ENCODE data around the gene VPS39.

VPS39 gene

GRCh38 chr15:42146551-42147430 is 61.3 kb downstream of the VPS39 start:
- DNase-seq (ENCODE audit: low read depth), result no peak

GRCh38 chr15:42145546-42146455 is 62.3 kb downstream of the VPS39 start:
- DNase-seq (ENCODE audit: low read depth), result no peak

GRCh38 chr15:42144841-42145375 is 63.2 kb downstream of the VPS39 start:
- no peak for DNase-seq (ENCODE audit: low read depth)

GRCh38 chr15:42143866-42144625 is 64.1 kb downstream of the VPS39 start:
- DNase-seq (ENCODE audit: low read depth), result no peak

- DNase-seq (ENCODE audit: low read depth), result no peak
These were observed 64.7 kb downstream of the VPS39 start for GRCh38 chr15:42143356-42143755.

GRCh38 chr15:42141795-42142667 is 66.1 kb downstream of the VPS39 start:
- DNase-seq (ENCODE audit: low read depth), result no peak

GRCh38 chr15:42141246-42141645 is 66.9 kb downstream of the VPS39 start:
- no peak for DNase-seq (ENCODE audit: low read depth)

GRCh38 chr15:42140383-42141070 is 67.6 kb downstream of the VPS39 start:
- DNase-seq (ENCODE audit: low read depth), result no peak

- no peak for DNase-seq (ENCODE audit: low read depth)
These were observed 68.5 kb downstream of the VPS39 start for GRCh38 chr15:42139596-42139995.

GRCh38 chr15:42138968-42139386 is 69.1 kb downstream of the VPS39 start:
- no peak for DNase-seq (ENCODE audit: low read depth)

GRCh38 chr15:42138411-42138810 is 69.7 kb downstream of the VPS39 start:
- no peak for DNase-seq (ENCODE audit: low read depth)

- DNase-seq (ENCODE audit: low read depth), result peak; percentile 18
These were observed 70.4 kb downstream of the VPS39 start for GRCh38 chr15:42137461-42138261.

- DNase-seq (ENCODE audit: low read depth), result no peak
These were observed 71.6 kb downstream of the VPS39 start for GRCh38 chr15:42136513-42136912.

GRCh38 chr15:42135351-42135750 is 72.8 kb downstream of the VPS39 start:
- no peak for DNase-seq (ENCODE audit: low read depth)

GRCh38 chr15:42134617-42135245 is 73.4 kb downstream of the VPS39 start:
- no peak for DNase-seq (ENCODE audit: low read depth)

- DNase-seq (ENCODE audit: low read depth), result no peak
These were observed 74.1 kb downstream of the VPS39 start for GRCh38 chr15:42133886-42134502.

- DNase-seq (ENCODE audit: low read depth), result no peak
These were observed 74.7 kb downstream of the VPS39 start for GRCh38 chr15:42133356-42133755.
